ENCODE data around the gene PXK.

The PXK gene

GRCh38 chr3:58370407-58370806, 37.7 kb downstream of the PXK start:
- Histone ChIP-seq H3K27ac (ENCODE audit: low read depth, low read length) (no peak overlapping the region), H3K4me1 (ENCODE audit: control insufficient read depth in 5 of 5, insufficient read depth in 5 of 5, low read length in 5 of 5) (no peaks in the 10 kb centered on the region), H3K27me3 (ENCODE audit: control insufficient read depth in 5 of 5, insufficient read depth in 4 of 5, low read length in 5 of 5) (no peaks in the 10 kb centered on the region)

GRCh38 chr3:58371754-58372153, 39.1 kb downstream of the PXK start:
- Histone ChIP-seq H3K27me3 (ENCODE audit: control insufficient read depth in 5 of 5, insufficient read depth in 4 of 5, low read length in 5 of 5) (no peaks in the 10 kb centered on the region), H3K4me3 (ENCODE audit: low read depth in 1 of 5, low read length in 5 of 5) (no peak overlapping the region), H3K9me3 (ENCODE audit: control insufficient read depth in 5 of 5, low read length in 5 of 5) (no peaks in the 10 kb centered on the region), H3K36me3 (ENCODE audit: control insufficient read depth in 5 of 5, insufficient read depth in 5 of 5, low read length in 5 of 5) (peaks cover 4 to 9% (median 7%) of the 10 kb centered on the region in 5 donors), H3K4me1 (ENCODE audit: control insufficient read depth in 5 of 5, insufficient read depth in 5 of 5, low read length in 5 of 5) (no peaks in the 10 kb centered on the region), H3K27ac (ENCODE audit: low read depth, low read length) (no peak overlapping the region), H3K9ac (ENCODE audit: low read length in 5 of 5) (no peak overlapping the region)

More at GRCh38 chr3:58370407-58370806, 37.7 kb downstream of the PXK start:
- Histone ChIP-seq H3K36me3 (ENCODE audit: control insufficient read depth in 5 of 5, insufficient read depth in 5 of 5, low read length in 5 of 5) (peaks cover 4 to 9% (median 7%) of the 10 kb centered on the region in 5 donors), H3K9me3 (ENCODE audit: control insufficient read depth in 5 of 5, low read length in 5 of 5) (no peaks in the 10 kb centered on the region), H3K4me3 (ENCODE audit: low read depth in 1 of 5, low read length in 5 of 5) (no peak overlapping the region), H3K9ac (ENCODE audit: low read length in 5 of 5) (no peak overlapping the region)

GRCh38 chr3:58375254-58375653, 42.6 kb downstream of the PXK start:
- Histone ChIP-seq H3K36me3 (ENCODE audit: control insufficient read depth in 5 of 5, insufficient read depth in 5 of 5, low read length in 5 of 5) (peaks cover 0 to 7% (median 3%) of the 10 kb centered on the region in 5 donors), H3K9me3 (ENCODE audit: control insufficient read depth in 5 of 5, low read length in 5 of 5) (no peaks in the 10 kb centered on the region), H3K27ac (ENCODE audit: low read depth, low read length) (no peak overlapping the region), H3K4me3 (ENCODE audit: low read depth in 1 of 5, low read length in 5 of 5) (no peak overlapping the region), H3K27me3 (ENCODE audit: control insufficient read depth in 5 of 5, insufficient read depth in 4 of 5, low read length in 5 of 5) (no peaks in the 10 kb centered on the region), H3K9ac (ENCODE audit: low read length in 5 of 5) (no peak overlapping the region), H3K4me1 (ENCODE audit: control insufficient read depth in 5 of 5, insufficient read depth in 5 of 5, low read length in 5 of 5) (no peaks in the 10 kb centered on the region)

- no peaks in the 10 kb centered on the region for H3K9me3 ChIP-seq (ENCODE audit: control insufficient read depth in 5 of 5, low read length in 5 of 5)
- H3K4me3 ChIP-seq (ENCODE audit: low read depth in 1 of 5, low read length in 5 of 5), result no peak overlapping the region
- no peak overlapping the region for H3K9ac ChIP-seq (ENCODE audit: low read length in 5 of 5)
- no peak overlapping the region for H3K27ac ChIP-seq (ENCODE audit: low read depth, low read length)
- no peaks in the 10 kb centered on the region for H3K27me3 ChIP-seq (ENCODE audit: control insufficient read depth in 5 of 5, insufficient read depth in 4 of 5, low read length in 5 of 5)
- no peaks in the 10 kb centered on the region for H3K4me1 ChIP-seq (ENCODE audit: control insufficient read depth in 5 of 5, insufficient read depth in 5 of 5, low read length in 5 of 5)
- no peaks in the 10 kb centered on the region for H3K36me3 ChIP-seq (ENCODE audit: control insufficient read depth in 5 of 5, insufficient read depth in 5 of 5, low read length in 5 of 5)
These were observed 44.5 kb downstream of the PXK start for GRCh38 chr3:58377168-58377567.

GRCh38 chr3:58377750-58378149, 45.1 kb downstream of the PXK start:
- no peaks in the 10 kb centered on the region for H3K27me3 ChIP-seq (ENCODE audit: control insufficient read depth in 5 of 5, insufficient read depth in 4 of 5, low read length in 5 of 5)
- peaks cover 0 to 1% (median 0%) of the 10 kb centered on the region in 5 donors for H3K36me3 ChIP-seq (ENCODE audit: control insufficient read depth in 5 of 5, insufficient read depth in 5 of 5, low read length in 5 of 5)
- no peaks in the 10 kb centered on the region for H3K4me1 ChIP-seq (ENCODE audit: control insufficient read depth in 5 of 5, insufficient read depth in 5 of 5, low read length in 5 of 5)
- H3K27ac ChIP-seq (ENCODE audit: low read depth, low read length), result no peak overlapping the region
- H3K4me3 ChIP-seq (ENCODE audit: low read depth in 1 of 5, low read length in 5 of 5), result no peak overlapping the region
- no peak overlapping the region for H3K9ac ChIP-seq (ENCODE audit: low read length in 5 of 5)
- no peaks in the 10 kb centered on the region for H3K9me3 ChIP-seq (ENCODE audit: control insufficient read depth in 5 of 5, low read length in 5 of 5)

GRCh38 chr3:58379351-58380073, 46.8 kb downstream of the PXK start:
- Histone ChIP-seq H3K4me1 (ENCODE audit: control insufficient read depth in 5 of 5, insufficient read depth in 5 of 5, low read length in 5 of 5) (no peaks in the 10 kb centered on the region), H3K36me3 (ENCODE audit: control insufficient read depth in 5 of 5, insufficient read depth in 5 of 5, low read length in 5 of 5) (peaks cover 0 to 4% (median under 1%) of the 10 kb centered on the region in 5 donors), H3K4me3 (ENCODE audit: low read depth in 1 of 5, low read length in 5 of 5) (no peak overlapping the region), H3K27me3 (ENCODE audit: control insufficient read depth in 5 of 5, insufficient read depth in 4 of 5, low read length in 5 of 5) (no peaks in the 10 kb centered on the region), H3K9me3 (ENCODE audit: control insufficient read depth in 5 of 5, low read length in 5 of 5) (no peaks in the 10 kb centered on the region), H3K9ac (ENCODE audit: low read length in 5 of 5) (no peak overlapping the region), H3K27ac (ENCODE audit: low read depth, low read length) (no peak overlapping the region)

GRCh38 chr3:58383476-58383875, 50.8 kb downstream of the PXK start:
- no peaks in the 10 kb centered on the region for H3K9me3 ChIP-seq (ENCODE audit: control insufficient read depth in 5 of 5, low read length in 5 of 5)

GRCh38 chr3:58383904-58384303, 51.2 kb downstream of the PXK start:
- H3K36me3 ChIP-seq (ENCODE audit: control insufficient read depth in 5 of 5, insufficient read depth in 5 of 5, low read length in 5 of 5), result peaks cover 0 to 10% (median 6%) of the 10 kb centered on the region in 5 donors
- H3K4me1 ChIP-seq (ENCODE audit: control insufficient read depth in 5 of 5, insufficient read depth in 5 of 5, low read length in 5 of 5), result peaks cover 3 to 26% (median 25%) of the 10 kb centered on the region in 5 donors
- H3K27me3 ChIP-seq (ENCODE audit: control insufficient read depth in 5 of 5, insufficient read depth in 4 of 5, low read length in 5 of 5), result no peaks in the 10 kb centered on the region
- no peaks in the 10 kb centered on the region for H3K9me3 ChIP-seq (ENCODE audit: control insufficient read depth in 5 of 5, low read length in 5 of 5)
- H3K27ac ChIP-seq (ENCODE audit: low read depth, low read length), result no peak overlapping the region
- no peak overlapping the region for H3K4me3 ChIP-seq (ENCODE audit: low read depth in 1 of 5, low read length in 5 of 5)
- H3K9ac ChIP-seq (ENCODE audit: low read length in 5 of 5), result no peak overlapping the region

More at GRCh38 chr3:58383476-58383875, 50.8 kb downstream of the PXK start:
- Histone ChIP-seq H3K27ac (ENCODE audit: low read depth, low read length) (no peak overlapping the region), H3K36me3 (ENCODE audit: control insufficient read depth in 5 of 5, insufficient read depth in 5 of 5, low read length in 5 of 5) (peaks cover 0 to 10% (median 6%) of the 10 kb centered on the region in 5 donors), H3K4me3 (ENCODE audit: low read depth in 1 of 5, low read length in 5 of 5) (no peak overlapping the region), H3K4me1 (ENCODE audit: control insufficient read depth in 5 of 5, insufficient read depth in 5 of 5, low read length in 5 of 5) (peaks cover 3 to 22% (median 21%) of the 10 kb centered on the region in 5 donors), H3K9ac (ENCODE audit: low read length in 5 of 5) (no peak overlapping the region), H3K27me3 (ENCODE audit: control insufficient read depth in 5 of 5, insufficient read depth in 4 of 5, low read length in 5 of 5) (no peaks in the 10 kb centered on the region)

- H3K9me3 ChIP-seq (ENCODE audit: control insufficient read depth in 5 of 5, low read length in 5 of 5), result no peaks in the 10 kb centered on the region
- H3K4me3 ChIP-seq (ENCODE audit: low read depth in 1 of 5, low read length in 5 of 5), result no peak overlapping the region
- no peak overlapping the region for H3K27ac ChIP-seq (ENCODE audit: low read depth, low read length)
- H3K27me3 ChIP-seq (ENCODE audit: control insufficient read depth in 5 of 5, insufficient read depth in 4 of 5, low read length in 5 of 5), result no peaks in the 10 kb centered on the region
- H3K9ac ChIP-seq (ENCODE audit: low read length in 5 of 5), result no peak overlapping the region
- peaks cover 0 to 10% (median 6%) of the 10 kb centered on the region in 5 donors for H3K36me3 ChIP-seq (ENCODE audit: control insufficient read depth in 5 of 5, insufficient read depth in 5 of 5, low read length in 5 of 5)
- H3K4me1 ChIP-seq (ENCODE audit: control insufficient read depth in 5 of 5, insufficient read depth in 5 of 5, low read length in 5 of 5), result peaks cover 3 to 31% (median 29%) of the 10 kb centered on the region in 5 donors
These were observed 51.8 kb downstream of the PXK start for GRCh38 chr3:58384381-58385090.
